ENCODE results near the gene GPR137. TPM values are rescaled to one million over a fixed set of nuclear protein-coding genes. Genes with fewer than 3 reads are reported as not detected.

The GPR137 gene
- total RNA-seq, 6 experiments from 2014 or later: 13.0 to 21.9 (median 17.8) TPM

DNA sequence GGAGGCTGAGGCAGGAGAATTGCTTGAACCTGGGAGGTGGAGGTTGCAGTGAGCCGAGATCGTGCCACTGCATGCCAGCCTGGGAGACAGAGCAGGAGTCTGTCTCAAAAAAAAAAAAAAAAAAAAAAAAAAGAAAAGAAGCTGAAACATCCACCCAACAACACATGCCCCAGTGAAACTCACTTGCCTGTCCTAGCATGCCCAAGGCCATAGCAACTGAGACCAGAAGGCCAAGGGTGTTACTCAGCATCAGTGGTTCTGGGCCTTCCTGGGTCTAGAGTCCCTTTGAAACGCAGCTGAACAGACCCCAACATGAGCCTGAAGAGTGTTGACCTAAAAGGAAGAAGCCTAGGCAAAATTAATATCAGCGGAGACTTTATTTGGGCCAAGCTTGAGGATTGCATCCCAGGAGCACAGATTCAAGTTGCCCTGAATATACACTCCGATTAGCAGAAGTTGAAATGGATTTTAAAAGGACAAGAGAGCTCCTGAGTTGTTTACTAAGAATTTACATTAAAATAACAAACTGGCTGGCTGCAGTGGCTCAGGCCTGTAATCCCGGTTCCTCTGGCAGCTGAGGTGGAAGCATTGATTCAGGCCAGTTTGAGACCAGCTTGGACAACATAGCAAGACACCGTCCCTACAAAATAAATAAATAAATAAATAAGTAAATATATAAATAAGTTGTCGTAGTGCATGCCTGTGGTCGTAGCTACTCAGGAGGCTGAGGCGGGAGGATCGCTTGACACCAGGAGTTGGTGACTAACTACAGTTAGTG is 39.2 kb downstream of the GPR137 start:
- no peak for TF ChIP-seq POLR2A (IDR thresholded peaks at IDR 0.05)
- TF ChIP-seq, protein P1, sequence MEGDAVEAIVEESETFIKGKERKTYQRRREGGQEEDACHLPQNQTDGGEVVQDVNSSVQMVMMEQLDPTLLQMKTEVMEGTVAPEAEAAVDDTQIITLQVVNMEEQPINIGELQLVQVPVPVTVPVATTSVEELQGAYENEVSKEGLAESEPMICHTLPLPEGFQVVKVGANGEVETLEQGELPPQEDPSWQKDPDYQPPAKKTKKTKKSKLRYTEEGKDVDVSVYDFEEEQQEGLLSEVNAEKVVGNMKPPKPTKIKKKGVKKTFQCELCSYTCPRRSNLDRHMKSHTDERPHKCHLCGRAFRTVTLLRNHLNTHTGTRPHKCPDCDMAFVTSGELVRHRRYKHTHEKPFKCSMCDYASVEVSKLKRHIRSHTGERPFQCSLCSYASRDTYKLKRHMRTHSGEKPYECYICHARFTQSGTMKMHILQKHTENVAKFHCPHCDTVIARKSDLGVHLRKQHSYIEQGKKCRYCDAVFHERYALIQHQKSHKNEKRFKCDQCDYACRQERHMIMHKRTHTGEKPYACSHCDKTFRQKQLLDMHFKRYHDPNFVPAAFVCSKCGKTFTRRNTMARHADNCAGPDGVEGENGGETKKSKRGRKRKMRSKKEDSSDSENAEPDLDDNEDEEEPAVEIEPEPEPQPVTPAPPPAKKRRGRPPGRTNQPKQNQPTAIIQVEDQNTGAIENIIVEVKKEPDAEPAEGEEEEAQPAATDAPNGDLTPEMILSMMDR (IDR thresholded peaks at IDR 0.05): no peak
- H3K36me3 ChIP-seq: no peaks in the 10 kb centered on the region
- no peak for DNase-seq
- H3K9me3 ChIP-seq: no peaks in the 10 kb centered on the region
- H3K27me3 ChIP-seq: no peaks in the 10 kb centered on the region
- no peak overlapping the region for H3K27ac ChIP-seq
- 89% methylated on average over 8 of the region's 11 CpGs for WGBS (ENCODE audit: insufficient coverage, low coverage, low lambda C conversion rate, missing lambda C conversion rate)
- intact Hi-C loops (cut with DNase I): no loop called here
- H3K4me3 ChIP-seq: no peak overlapping the region
- ATAC-seq: no peak
- no peaks in the 10 kb centered on the region for H3K4me1 ChIP-seq

DNA sequence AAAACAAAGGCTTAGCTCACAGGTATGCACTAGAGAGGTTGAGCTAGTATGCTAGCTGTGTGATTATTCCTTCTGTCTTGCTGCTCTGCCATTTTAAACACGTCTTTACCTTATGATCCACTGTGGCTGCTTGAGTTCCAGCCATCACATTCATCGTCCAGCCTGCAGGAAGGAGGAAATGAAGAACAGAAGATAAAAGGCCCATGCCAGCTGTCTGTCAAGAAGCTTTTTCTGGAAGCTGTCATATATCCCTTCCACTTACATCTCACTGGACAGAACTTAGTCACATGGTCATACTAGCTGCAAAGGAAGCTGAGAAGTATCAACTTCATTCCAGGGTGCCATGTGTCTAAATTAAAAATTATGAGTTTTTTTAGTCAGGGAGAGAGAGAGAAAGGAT is 41.7 kb downstream of the GPR137 start:
- WGBS (ENCODE audit: insufficient coverage, low coverage, low lambda C conversion rate, missing lambda C conversion rate): 67% methylated on average over 1 of the region's 2 CpGs
- ATAC-seq: no peak

GRCh38 chr11:64327993-64328392 is 42.3 kb downstream of the GPR137 start:
- no peaks in the 10 kb centered on the region for H3K36me3 ChIP-seq
- no peaks in the 10 kb centered on the region for H3K27me3 ChIP-seq
- no peak overlapping the region for H3K4me3 ChIP-seq
- H3K4me1 ChIP-seq: no peaks in the 10 kb centered on the region
- TF ChIP-seq POLR2A (IDR thresholded peaks at IDR 0.05): no peak
- TF ChIP-seq, protein P1 (IDR thresholded peaks at IDR 0.05): no peak
- intact Hi-C loops (cut with DNase I): no loop called here
- ATAC-seq (no peak), DNase-seq (no peak)
- no peaks in the 10 kb centered on the region for H3K9me3 ChIP-seq
- WGBS (ENCODE audit: insufficient coverage, low coverage, low lambda C conversion rate, missing lambda C conversion rate): 84% methylated on average over 3 of the region's 3 CpGs
- H3K27ac ChIP-seq: no peak overlapping the region

More for the DNA sequence above, 41.7 kb downstream of the GPR137 start:
- Histone ChIP-seq H3K27ac (no peak overlapping the region), H3K4me3 (no peak overlapping the region), H3K36me3 (no peaks in the 10 kb centered on the region), H3K4me1 (no peaks in the 10 kb centered on the region), H3K27me3 (no peaks in the 10 kb centered on the region), H3K9me3 (no peaks in the 10 kb centered on the region)
- TF ChIP-seq, protein P1 (IDR thresholded peaks at IDR 0.05): no peak
- TF ChIP-seq POLR2A (IDR thresholded peaks at IDR 0.05): no peak
- DNase-seq: no peak
- intact Hi-C loops (cut with DNase I): no loop called here

GRCh38 chr11:64330888-64331287 is 45.2 kb downstream of the GPR137 start:
- no peaks in the 10 kb centered on the region for H3K4me1 ChIP-seq
- no peaks in the 10 kb centered on the region for H3K27me3 ChIP-seq
- no peaks in the 10 kb centered on the region for H3K9me3 ChIP-seq
- H3K4me3 ChIP-seq: no peak overlapping the region
- WGBS (ENCODE audit: insufficient coverage, low coverage, low lambda C conversion rate, missing lambda C conversion rate): 63% methylated on average over 2 of the region's 11 CpGs
- ATAC-seq (no peak), DNase-seq (no peak)
- TF ChIP-seq POLR2A (IDR thresholded peaks at IDR 0.05): no peak
- TF ChIP-seq, protein P1 (IDR thresholded peaks at IDR 0.05): no peak
- no peaks in the 10 kb centered on the region for H3K36me3 ChIP-seq
- no peak overlapping the region for H3K27ac ChIP-seq
- intact Hi-C loops (cut with DNase I): no loop called here

Measured in right lobe of liver (tissue), 6 donors.